Measurements from ENCODE around the gene SCAMP1.
"Not testable (repeated sequence)": the region's sequence is repeated elsewhere in the genome, so short reads cannot be mapped to it uniquely, and the experiment has no call there.

The SCAMP1 gene

DNA sequence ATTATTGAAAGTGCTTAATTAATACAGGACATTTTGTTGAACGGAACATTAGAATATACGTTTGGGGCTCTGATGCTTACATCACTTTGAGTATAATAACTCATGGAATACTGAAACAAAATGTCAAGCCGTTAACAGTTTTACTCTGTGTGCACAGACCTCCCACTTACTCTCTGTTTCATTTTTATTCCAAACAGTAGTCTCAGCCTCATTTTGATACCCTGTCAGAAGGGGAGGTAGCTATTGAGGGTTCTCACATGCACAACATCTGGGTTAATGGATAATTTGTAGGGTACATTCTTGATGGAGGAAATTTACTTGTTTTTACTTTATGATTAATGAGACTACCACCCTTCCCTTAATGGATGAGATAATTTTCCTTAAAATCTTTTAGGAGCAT is 59.0 kb downstream of the SCAMP1 start:
- TF ChIP-seq GATA1 (IDR thresholded peaks at IDR 0.05; ENCODE audit: low read depth, low read length) (no peak), POLR2A (IDR thresholded peaks at IDR 0.05; ENCODE audit: low read length) (no peak)
- no peak for DNase-seq

DNA sequence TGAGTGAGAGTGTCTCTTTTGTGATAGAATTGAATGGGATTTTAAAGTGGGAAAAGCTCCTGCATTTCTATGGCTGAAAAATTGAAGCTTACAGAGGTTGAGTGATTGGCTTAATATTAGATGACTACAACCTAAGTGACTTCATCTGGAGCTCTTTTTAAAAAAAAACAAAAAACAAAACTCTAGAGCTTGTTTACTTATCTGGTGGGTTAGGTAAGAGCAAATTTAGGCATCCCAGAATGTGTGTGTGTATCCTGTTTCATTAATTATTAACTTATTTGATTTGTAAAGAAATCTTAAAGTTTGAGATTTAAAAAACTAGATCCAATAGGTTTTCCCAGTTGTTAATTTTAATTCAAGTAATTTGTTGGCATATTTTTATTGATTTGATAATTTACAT is 60.1 kb downstream of the SCAMP1 start:
- TF ChIP-seq POLR2A (IDR thresholded peaks at IDR 0.05; ENCODE audit: low read length) (no peak), GATA1 (IDR thresholded peaks at IDR 0.05; ENCODE audit: low read depth, low read length) (no peak)

DNA sequence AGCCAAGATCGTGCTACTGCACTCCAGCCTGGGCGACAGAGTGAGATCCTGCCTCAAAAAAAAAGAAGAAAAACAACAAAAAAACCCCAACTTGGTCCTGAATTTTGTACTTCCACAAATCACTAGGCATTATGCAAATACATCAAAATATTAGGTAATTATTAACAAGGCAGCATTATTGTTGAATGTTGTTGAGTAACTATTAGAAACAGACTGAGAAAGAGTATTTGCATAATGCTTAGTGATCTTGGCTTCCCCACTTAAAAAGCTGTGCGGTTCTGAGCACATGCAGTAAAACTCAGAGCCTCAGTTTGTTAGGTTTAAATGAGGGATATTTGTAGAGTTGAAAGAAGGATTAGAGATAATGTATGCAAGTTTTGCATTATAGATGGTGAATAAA is 64.2 kb downstream of the SCAMP1 start:
- no peak for DNase-seq
- TF ChIP-seq GATA1 (IDR thresholded peaks at IDR 0.05; ENCODE audit: low read depth, low read length): no peak
- TF ChIP-seq POLR2A (IDR thresholded peaks at IDR 0.05; ENCODE audit: low read length): no peak

More for the DNA sequence above, 60.1 kb downstream of the SCAMP1 start:
- DNase-seq: no peak

DNA sequence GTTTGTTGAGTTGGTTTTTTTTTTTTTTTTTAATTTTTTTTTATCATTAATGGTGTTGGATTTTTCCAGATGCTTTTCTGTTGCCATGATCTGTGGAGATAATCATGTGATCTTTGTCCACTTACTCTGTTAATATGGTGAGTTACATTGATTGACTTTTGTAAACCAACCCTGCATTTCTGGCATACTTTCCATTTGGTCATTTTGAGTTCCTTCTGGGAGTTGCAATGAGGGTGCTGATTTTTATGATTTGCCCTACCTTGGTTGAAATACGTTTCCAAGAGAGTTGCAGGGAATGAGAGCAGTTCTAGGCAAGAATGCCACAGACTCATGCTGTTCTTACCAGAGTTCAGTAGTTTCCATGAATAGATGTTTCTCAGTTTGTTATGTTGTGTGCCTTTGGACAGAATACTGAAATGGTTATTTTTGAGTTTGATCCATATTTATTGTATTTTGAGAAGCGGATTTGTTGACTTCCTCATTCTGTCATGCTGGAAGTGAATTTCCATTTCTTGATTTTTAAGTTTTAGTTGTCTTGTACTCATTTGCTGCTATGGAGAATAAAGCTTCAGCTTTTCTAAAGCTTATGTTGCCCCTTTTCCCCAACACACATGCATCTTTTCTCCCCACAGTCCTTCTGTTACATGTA is 69.0 kb downstream of the SCAMP1 start:
- no peak for DNase-seq
- no peak for TF ChIP-seq POLR2A (IDR thresholded peaks at IDR 0.05; ENCODE audit: low read length)
- TF ChIP-seq GATA1 (IDR thresholded peaks at IDR 0.05; ENCODE audit: low read depth, low read length): no peak

DNA sequence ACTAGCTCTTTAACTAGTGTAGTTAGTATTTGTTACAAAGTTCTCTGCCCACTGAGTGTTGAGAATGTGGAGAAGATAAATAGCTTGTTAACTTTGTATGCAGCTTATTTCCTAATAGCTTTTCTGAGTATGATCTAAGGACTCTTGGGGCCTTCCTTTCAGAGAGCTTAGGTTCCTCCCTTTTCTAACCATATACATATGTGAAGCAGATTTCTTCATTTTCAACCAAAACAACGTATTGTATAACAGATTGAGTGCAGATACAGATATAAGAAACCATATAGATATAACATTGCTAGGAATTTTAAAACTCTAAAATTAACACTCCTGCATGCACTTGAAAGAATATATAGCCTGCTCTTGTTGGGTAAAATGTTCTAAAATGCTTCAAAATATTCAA is 70.4 kb downstream of the SCAMP1 start:
- no peak for DNase-seq
- TF ChIP-seq GATA1 (IDR thresholded peaks at IDR 0.05; ENCODE audit: low read depth, low read length): no peak
- TF ChIP-seq POLR2A (IDR thresholded peaks at IDR 0.05; ENCODE audit: low read length): no peak

DNA sequence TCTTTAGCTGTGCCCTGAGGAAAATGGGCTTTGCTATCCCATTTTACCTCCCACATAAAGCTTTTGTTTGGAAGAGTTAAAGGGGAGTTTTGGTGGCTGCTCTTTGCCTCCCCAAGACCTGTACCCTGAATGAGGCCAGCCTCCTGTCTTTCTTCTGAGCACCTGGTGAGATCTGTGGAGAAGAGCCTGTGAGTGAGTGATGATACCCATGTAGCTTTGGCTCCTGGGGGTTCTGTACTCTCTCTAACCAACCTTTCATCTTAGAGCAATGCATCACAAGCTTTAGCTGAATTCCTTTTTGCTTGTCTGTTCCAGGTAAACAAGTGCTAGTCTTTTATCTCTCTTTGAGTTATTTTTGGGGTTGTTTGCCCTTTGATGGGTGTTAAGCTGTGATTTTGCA is 73.6 kb downstream of the SCAMP1 start:
- TF ChIP-seq POLR2A (IDR thresholded peaks at IDR 0.05; ENCODE audit: low read length) (no peak), GATA1 (IDR thresholded peaks at IDR 0.05; ENCODE audit: low read depth, low read length) (no peak)
- no peak for DNase-seq

DNA sequence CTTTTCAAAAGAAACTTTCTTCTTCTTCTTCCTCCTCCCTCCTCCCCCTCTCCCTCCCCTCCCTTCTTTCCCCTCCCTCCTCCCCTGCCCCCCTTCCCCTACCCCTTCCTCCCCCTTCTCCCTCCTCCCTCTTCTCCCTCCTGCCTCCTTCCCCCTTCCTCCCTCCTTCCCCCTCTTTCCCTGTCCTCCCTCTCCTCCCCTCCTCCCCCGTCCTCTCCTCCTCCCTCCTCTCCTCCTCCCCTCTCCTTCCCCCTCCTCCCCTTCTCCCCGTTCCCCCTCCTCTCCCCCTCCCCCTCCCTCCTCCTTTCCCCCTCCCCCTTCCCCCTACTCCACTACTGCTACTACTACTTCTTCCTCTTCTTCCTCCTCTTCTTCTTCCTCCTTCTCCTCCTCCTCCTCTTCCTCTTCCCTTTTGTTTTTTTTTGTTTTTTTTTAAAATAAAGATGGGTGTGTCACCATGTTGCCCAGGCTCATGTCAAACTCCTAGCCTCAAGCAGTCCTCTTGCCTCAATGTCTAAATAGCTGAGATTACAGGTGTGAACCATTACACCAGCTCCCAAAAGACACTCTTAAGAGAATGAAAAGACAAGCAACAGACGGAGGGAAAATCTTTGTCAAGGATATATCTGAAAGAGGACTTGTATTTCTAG is 87.5 kb downstream of the SCAMP1 start:
- no peak for TF ChIP-seq POLR2A (IDR thresholded peaks at IDR 0.05; ENCODE audit: low read length)
- DNase-seq: no peak

DNA sequence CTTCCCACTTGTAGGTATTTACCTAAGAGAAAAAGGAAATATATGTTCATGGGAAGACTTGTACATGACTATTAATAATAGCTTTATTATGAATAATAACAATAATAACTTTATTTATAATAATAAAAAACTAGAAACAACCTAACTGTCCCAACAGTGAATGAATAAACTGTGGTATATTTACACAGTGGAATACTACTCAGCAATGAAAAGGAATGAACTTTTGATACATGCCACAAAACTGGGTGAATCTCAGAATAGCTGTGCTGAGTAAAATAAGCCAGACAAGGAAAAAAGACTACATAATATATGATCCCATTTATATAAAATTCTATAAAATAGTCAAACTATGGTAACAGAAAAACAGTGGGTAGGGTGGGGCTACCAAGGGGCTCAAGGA is 88.7 kb downstream of the SCAMP1 start:
- DNase-seq: no peak
- TF ChIP-seq POLR2A (IDR thresholded peaks at IDR 0.05; ENCODE audit: low read length) (no peak), GATA1 (IDR thresholded peaks at IDR 0.05; ENCODE audit: low read depth, low read length) (no peak)

DNA sequence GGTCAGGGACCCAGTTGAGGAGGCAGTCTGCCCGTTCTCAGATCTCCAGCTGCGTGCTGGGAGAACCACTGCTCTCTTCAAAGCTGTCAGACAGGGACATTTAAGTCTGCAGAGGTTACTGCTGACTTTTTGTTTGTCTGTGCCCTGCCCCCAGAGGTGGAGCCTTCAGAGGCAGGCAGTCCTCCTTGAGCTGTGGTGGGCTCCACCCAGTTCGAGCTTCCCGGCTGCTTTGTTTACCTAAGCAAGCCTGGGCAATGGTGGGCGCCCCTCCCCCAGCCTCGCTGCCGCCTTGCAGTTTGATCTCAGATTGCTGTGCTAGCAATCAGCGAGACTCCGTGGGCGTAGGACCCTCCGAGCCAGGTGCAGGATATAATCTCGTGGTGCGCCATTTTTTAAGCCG is 97.1 kb downstream of the SCAMP1 start:
- DNase-seq: not testable (repeated sequence)

DNA sequence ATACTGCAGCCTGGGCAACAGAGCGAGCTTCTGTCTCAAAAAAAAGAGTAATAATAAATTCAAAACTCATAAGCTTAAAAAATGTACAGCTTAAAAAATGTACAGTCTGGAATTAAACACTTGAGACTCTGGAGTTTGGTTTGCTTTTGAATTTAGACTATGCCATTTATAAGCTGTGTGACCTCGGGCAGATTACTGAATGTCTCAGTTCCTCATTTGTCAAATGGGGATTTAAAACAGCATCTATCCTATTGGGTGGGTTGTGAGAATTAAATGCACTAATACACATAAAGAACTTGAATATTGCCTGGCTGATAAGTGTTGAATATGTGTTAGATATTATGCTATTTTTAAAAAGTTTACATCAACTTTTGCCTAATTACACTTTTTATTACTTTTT is 98.4 kb downstream of the SCAMP1 start:
- DNase-seq: no peak
- no peak for TF ChIP-seq POLR2A (IDR thresholded peaks at IDR 0.05; ENCODE audit: low read length)
- no peak for TF ChIP-seq GATA1 (IDR thresholded peaks at IDR 0.05; ENCODE audit: low read depth, low read length)

DNA sequence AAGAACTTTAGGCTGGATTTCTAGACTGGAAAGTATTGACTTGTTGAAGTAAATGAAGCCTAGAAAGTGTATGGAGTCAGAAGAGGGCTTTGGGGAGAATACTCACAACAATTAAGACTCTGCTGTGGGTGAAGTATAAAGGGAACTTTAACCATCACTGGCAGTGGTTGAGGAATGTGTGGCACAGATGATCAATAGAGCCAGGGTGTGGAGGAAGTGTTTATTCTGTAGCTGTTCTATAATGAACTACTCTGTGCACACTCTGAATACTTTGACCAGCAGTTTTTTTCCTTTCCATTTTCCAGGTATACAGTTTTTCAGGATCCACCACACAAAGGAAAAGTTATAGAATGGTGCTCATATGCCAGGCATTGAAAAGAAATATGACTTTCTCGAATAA is 106.7 kb downstream of the SCAMP1 start:
- no peak for DNase-seq
- TF ChIP-seq GATA1 (IDR thresholded peaks at IDR 0.05; ENCODE audit: low read depth, low read length) (no peak), POLR2A (IDR thresholded peaks at IDR 0.05; ENCODE audit: low read length) (no peak)

DNA sequence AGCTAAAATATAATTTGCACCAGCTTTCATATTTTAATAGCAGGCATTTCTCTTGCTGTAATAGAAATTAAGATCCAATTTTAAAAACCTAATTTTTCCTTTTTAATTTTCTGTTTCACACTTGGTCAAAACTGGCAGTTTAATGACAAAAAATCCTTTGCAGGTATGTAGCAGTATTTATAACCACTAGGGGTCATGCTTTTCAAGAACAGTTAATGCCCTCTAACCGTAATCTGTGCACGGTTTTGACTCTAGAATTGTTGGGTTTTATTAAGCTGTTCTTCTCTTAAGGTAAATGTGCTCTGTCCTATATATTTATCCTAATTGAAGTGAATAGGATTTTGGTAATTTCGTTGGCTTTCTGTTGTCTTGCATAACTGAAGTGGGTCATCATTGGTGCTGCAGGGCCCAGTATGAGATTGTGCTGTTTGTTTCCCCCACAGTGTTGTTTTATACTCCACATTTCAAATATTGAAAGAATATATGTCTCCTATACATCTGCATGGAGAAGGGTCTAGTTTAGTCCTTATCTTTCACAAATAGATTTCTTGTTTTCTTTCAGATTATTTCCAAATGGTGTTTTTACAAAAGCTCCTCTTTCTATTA is 107.4 kb downstream of the SCAMP1 start:
- peak; percentile 53 to 62 for DNase-seq
- TF ChIP-seq GATA1 (IDR thresholded peaks at IDR 0.05; ENCODE audit: low read depth, low read length): no peak
- TF ChIP-seq POLR2A (IDR thresholded peaks at IDR 0.05; ENCODE audit: low read length): no peak

DNA sequence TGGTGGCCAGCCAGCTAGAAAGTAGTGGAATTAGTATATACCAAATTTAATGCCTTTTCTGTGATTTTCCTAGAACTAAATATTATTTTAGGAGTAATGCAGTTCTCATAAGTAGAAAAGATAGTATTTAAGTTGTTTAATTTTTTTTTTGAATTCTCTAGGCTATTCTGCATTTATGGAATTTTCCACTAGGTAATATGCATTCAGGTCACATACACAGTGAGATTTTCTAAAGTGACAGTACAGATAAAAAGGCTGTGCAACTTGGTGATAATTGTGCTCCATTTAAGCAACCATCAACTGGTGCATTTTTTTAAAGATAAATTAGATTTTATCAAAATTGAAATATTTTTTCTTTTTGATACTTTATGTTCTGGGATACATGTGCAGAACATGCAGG is 111.5 kb downstream of the SCAMP1 start:
- TF ChIP-seq POLR2A (IDR thresholded peaks at IDR 0.05; ENCODE audit: low read length) (no peak), GATA1 (IDR thresholded peaks at IDR 0.05; ENCODE audit: low read depth, low read length) (no peak)
- peak in 1 of 2 experiments; percentile 6 for DNase-seq

DNA sequence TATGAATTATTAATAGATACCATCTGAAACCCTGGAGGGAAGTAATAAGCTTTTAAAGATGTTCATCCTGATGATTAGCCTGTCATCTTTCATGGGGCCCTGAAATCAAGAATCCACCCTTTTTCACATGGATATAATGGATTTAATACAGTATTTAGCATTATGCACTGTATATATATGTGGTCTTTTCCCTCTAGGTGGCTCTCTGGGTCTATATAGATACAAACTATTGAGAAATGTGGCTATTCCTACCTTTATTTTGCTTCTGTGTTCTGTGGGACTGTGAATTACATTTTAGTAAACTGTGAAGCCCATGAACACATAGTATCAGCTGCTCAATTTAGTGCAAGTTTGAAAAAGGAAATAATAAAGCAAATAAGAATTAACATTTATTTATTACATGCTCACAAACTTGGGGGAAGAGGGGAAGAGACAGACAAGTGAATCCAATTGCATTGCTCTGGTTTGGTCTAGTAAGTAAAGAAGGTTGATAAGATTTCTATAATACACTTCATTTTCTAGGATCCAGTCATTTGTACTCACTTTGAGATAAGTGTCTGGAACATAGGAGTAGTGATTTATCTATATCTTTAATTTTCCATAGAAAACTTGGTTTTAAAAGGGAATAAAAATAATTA is 112.2 kb downstream of the SCAMP1 start:
- no peak for TF ChIP-seq POLR2A (IDR thresholded peaks at IDR 0.05; ENCODE audit: low read length)
- DNase-seq: peak in 1 of 2 experiments; percentile 28

DNA sequence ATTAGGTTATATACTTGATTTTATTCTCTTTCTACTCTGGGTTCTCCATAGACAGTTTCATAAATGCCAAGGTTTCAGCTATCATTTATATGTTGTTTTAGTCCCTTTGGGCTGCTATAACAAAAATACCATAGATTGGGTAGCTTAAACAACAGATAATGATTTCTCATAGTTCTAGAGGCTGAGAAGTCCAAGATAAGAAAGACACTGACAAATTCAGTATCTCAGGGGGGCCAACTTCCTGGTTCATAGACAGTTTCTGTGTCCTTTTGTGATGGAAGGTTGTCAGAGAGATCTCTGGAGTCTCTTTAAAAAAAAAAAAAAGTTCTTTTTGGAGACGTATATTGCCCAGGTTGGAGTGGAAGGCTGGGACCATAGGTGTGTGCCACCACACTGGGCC is 113.3 kb downstream of the SCAMP1 start:
- TF ChIP-seq POLR2A (IDR thresholded peaks at IDR 0.05; ENCODE audit: low read length): no peak
- no peak for TF ChIP-seq GATA1 (IDR thresholded peaks at IDR 0.05; ENCODE audit: low read depth, low read length)
- DNase-seq: peak in 1 of 2 experiments; percentile 35
